Nephron progenitor cell (in vitro differentiated cells): ENCODE data around the gene CTSD.

Experiments
- DNase-seq: peaks from one replicate; pipeline ENCODE4 v3.0.0; 2021
- H3K27ac Mint-ChIP-seq: 2 replicates; pipeline ENCODE4 v1.8.0; 2021; ENCODE audit warnings: mild to moderate bottlenecking, moderate library complexity, mixed read lengths
- H3K27me3 Mint-ChIP-seq: 2 replicates; pipeline ENCODE4 v1.8.0; 2021; ENCODE audit warnings: mild to moderate bottlenecking, low read depth, mixed read lengths; ENCODE audit not compliant: poor library complexity
- H3K36me3 Mint-ChIP-seq: 2 replicates; pipeline ENCODE4 v1.8.0; 2021; ENCODE audit warnings: low read depth, mixed read lengths
- H3K4me1 Mint-ChIP-seq: 2 replicates; pipeline ENCODE4 v1.8.0; 2021; ENCODE audit warnings: mixed read lengths
- H3K4me3 Mint-ChIP-seq: 2 replicates; pipeline ENCODE4 v1.8.0; 2021; ENCODE audit warnings: mild to moderate bottlenecking, moderate library complexity, mixed read lengths
- H3K9me3 Mint-ChIP-seq: 2 replicates; pipeline ENCODE4 v1.8.0; 2021; ENCODE audit warnings: mild to moderate bottlenecking, moderate library complexity, mixed read lengths
- CTCF ChIP-seq: fragments of 200-600 bp; sonication (generic); IDR thresholded peaks from 2 replicates; pipeline ENCODE4 v1.5.0; 2021; ENCODE audit warnings: antibody characterized with exemption

CTSD gene

DNA sequence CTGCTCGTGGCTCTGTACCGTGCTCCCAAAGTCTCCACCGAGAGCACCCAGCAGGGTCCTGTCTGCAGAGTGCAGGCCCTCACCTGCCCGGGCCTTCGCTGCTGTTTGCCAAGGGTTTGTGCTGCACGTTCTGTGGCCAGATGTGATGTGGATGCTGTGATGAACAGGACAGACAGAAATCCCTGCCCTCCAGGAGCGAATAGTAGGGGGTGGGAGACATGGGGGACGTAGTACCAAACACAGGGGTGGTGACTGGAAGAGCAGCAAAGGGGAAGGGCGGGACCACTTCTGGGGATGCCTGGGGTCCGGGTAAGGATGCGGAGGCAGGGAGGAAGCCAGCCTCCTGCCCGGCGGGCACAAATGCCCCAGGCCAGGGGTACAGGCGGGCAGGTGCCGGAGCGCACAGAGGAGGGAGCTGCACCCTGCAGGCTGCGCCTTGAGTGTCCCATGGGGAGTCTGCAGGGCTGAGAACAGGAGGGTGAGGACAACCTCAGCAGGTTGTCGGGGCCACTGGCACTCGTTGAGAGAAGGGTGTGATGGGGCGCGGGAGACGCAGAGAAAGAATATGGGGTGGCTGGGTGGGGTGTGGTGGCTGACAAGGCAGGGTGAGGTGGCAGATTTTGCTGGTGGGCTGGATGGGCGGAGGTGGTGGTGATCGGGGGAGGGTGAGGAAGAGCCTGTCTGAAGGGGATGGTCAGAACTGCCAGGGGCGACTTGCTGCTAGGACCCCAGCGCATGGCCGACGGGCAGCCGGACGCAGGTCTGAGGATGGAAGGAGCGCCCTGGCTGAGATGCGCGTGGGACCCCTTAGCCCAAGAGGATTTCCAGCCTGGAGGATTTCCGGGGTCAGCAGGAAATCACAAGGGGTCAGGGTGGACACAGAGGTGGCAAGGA is 16.3 kb upstream of the CTSD start:
- Mint-ChIP-seq H3K36me3 (no peaks in the 10 kb centered on the region), H3K27ac (no peak overlapping the region), H3K9me3 (peaks cover 12% of the 10 kb centered on the region), H3K4me3 (no peak overlapping the region), H3K27me3 (peaks cover 12% of the 10 kb centered on the region), H3K4me1 (peaks cover 33% of the 10 kb centered on the region)
- no peak for DNase-seq
- TF ChIP-seq CTCF, result no peak

DNA sequence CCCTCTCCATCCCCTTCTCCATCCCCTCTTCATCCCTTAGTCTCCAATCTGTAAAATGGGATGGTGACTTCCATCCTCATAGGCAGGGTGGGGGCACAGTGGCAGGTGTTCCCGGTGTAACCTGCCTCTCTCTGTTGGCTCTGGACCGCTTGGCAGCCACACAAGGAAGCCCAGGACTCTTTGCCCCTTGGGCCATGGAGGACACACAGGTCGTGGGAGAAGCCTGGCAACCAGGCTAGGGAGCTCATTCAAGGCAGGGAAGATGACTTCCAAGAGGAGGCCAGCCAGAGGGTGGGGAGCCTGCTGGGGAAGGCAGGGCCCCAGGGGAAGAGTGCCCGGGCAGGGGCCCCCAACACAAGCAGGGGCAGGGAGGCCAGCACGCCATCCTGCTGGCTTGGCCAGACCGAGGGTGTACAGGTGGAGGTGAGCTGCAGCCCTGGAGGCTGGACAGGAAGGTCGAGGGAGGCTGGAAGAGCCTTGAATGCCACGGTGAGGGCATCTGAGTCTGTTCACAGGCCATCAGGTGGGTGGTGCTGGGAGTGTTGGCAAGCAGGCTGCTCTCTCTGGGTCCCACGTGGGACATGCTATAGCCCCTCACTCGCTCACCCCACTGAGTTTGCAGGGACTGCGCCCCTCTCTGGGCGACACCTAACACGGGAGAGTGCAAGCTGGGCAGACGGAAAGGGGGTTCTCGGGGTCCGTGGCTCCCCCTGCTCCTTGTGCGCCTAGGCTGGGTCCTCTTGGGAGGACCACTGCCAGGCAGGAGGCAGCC is 15.5 kb upstream of the CTSD start:
- peaks cover 20% of the 10 kb centered on the region for H3K9me3 Mint-ChIP-seq
- DNase-seq, result no peak
- no peak overlapping the region for H3K4me3 Mint-ChIP-seq
- H3K27me3 Mint-ChIP-seq, result peaks cover 17% of the 10 kb centered on the region
- no peak for TF ChIP-seq CTCF
- H3K27ac Mint-ChIP-seq, result no peak overlapping the region
- H3K4me1 Mint-ChIP-seq, result peaks cover 29% of the 10 kb centered on the region
- no peaks in the 10 kb centered on the region for H3K36me3 Mint-ChIP-seq

DNA sequence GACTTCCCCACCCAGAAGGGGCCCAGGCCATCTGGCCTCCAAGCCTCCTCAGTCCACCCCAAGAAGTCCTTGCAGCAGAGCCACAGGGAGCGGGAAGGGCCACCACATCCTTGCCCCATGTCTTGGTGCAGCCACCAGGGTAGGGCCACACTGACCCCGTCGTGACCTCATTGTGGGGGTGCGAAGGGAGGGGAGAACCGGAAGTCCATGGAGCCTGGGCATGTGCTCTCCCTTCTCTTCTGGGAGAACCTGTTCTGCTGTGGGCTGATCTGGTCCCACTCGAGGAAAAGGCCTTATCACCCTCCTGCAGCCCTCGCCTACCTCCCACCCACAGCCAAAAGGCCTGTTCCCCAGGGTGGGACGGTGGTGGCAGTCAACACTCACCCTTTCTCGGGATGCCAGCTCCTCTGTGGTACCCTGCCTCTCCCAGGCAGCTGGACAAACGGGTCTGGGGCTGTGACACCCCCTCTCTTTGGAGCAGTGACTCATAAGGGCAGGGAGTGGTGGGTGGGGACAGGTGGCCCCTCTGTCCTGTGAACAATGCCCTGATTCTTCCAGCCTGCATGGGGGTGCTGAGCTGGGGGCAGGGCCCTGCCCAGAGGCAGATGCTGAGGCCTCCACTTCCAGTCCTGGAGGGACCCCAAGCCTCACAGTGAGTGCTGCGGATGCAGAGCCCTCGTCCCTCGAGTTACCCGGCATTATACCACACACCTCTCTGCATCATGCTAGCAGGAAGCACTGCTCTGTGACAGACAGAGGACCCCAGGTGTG is 14.6 kb upstream of the CTSD start:
- Mint-ChIP-seq H3K9me3 (peaks cover 23% of the 10 kb centered on the region), H3K27me3 (peaks cover 20% of the 10 kb centered on the region), H3K4me1 (peaks cover 36% of the 10 kb centered on the region), H3K4me3 (no peak overlapping the region), H3K36me3 (no peaks in the 10 kb centered on the region), H3K27ac (no peak overlapping the region)
- no peak for DNase-seq
- TF ChIP-seq CTCF, result no peak

DNA sequence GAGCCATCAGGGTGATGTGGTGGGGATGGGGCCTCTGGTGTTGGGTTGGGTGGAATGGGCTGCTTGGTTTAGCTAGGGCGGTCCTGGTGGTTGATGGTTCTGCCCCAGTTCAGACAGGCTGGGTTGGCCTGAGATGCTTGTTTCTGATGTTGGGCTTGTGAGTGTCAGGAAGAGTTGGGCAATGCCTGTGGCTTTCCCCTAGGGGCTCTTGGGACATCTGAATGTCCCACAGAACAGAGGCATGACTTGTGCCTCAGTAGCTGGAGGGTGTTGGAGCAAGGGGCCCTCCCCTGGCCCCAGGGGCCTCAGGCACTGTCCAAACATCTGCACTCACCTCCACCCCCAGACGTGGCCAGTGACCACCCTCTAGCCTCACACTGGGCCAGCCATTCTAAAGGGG is 14.0 kb upstream of the CTSD start:
- H3K27ac Mint-ChIP-seq, result no peak overlapping the region
- no peaks in the 10 kb centered on the region for H3K36me3 Mint-ChIP-seq
- peaks cover 32% of the 10 kb centered on the region for H3K4me1 Mint-ChIP-seq
- no peak overlapping the region for H3K4me3 Mint-ChIP-seq
- peaks cover 23% of the 10 kb centered on the region for H3K9me3 Mint-ChIP-seq
- no peak for TF ChIP-seq CTCF
- DNase-seq, result no peak
- H3K27me3 Mint-ChIP-seq, result peaks cover 17% of the 10 kb centered on the region

- H3K4me3 Mint-ChIP-seq, result no peak overlapping the region
- peaks cover 15% of the 10 kb centered on the region for H3K27me3 Mint-ChIP-seq
These were observed 13.4 kb upstream of the CTSD start for GRCh38 chr11:1776944-1777715.

More at GRCh38 chr11:1776944-1777715, 13.4 kb upstream of the CTSD start:
- Mint-ChIP-seq H3K27ac (no peak overlapping the region), H3K4me1 (peaks cover 33% of the 10 kb centered on the region), H3K9me3 (peaks cover 23% of the 10 kb centered on the region), H3K36me3 (no peaks in the 10 kb centered on the region)
- no peak for DNase-seq
- TF ChIP-seq CTCF, result no peak
